GM12865 (cell line): Measurements from ENCODE around the gene YOD1.

ENCODE experiments used
- DNase-seq: peaks from one replicate; pipeline ENCODE4 v3.0.0; 2010; ENCODE audit warnings: low read depth
- H3K4me3 ChIP-seq: 2 replicates; pipeline ENCODE4 v1.5.1; 2011; ENCODE audit warnings: mild to moderate bottlenecking, low read depth, low read length, control low read depth
- CTCF ChIP-seq: IDR thresholded peaks from 2 replicates; pipeline ENCODE4 v1.5.1; 2011; ENCODE audit warnings: low read length, control low read depth, low read depth, inconsistent platforms; ENCODE audit not compliant: insufficient read depth; ENCODE audit errors: missing control alignments

The YOD1 gene

GRCh38 chr1:207078578-207079132 is 27.6 kb upstream of the YOD1 start:
- TF ChIP-seq CTCF = no peak
- H3K4me3 ChIP-seq = no peak overlapping the region
- DNase-seq = no peak

GRCh38 chr1:207077470-207078377 is 26.7 kb upstream of the YOD1 start:
- peak; percentile 82 for DNase-seq
- peak; percentile 89 for TF ChIP-seq CTCF
- no peak overlapping the region for H3K4me3 ChIP-seq

- no peak overlapping the region for H3K4me3 ChIP-seq
- no peak for TF ChIP-seq CTCF
- DNase-seq = no peak
Measured at GRCh38 chr1:207077012-207077411, 26.0 kb upstream of the YOD1 start.

GRCh38 chr1:207076181-207076955 is 25.4 kb upstream of the YOD1 start:
- no peak for TF ChIP-seq CTCF
- no peak for DNase-seq
- H3K4me3 ChIP-seq = no peak overlapping the region

GRCh38 chr1:207073906-207074820 is 23.2 kb upstream of the YOD1 start:
- DNase-seq = no peak
- TF ChIP-seq CTCF = no peak

GRCh38 chr1:207072233-207072632 is 21.2 kb upstream of the YOD1 start:
- TF ChIP-seq CTCF = no peak
- DNase-seq = no peak
- no peak overlapping the region for H3K4me3 ChIP-seq

More at GRCh38 chr1:207073906-207074820, 23.2 kb upstream of the YOD1 start:
- H3K4me3 ChIP-seq = no peak overlapping the region
